ENCODE measurements around the gene IL1RAPL1. TPM values are rescaled to one million over a fixed set of nuclear protein-coding genes. Genes with fewer than 3 reads are reported as not detected.

The IL1RAPL1 gene
- total RNA-seq, 1 donor from 2014 or later = not detected

DNA sequence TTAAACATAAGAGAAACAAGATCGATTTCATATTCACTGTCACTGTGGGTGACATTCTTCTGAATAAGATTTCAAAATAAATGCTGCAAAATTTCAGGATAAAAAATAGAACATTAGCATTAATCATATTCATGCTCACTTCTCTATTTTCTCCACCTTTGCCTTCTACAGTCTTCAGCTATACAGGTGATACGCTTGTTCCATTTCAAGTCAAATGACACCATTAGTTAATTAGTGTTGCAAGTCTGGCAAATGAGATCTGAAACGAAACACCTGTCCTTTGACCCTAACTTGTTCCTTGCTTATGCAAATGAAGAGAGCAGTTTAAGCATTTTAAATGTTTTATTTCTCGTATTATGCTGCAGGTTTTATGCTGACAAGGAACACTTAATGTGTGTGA is 960.6 kb downstream of the IL1RAPL1 start:
- DNase-seq (ENCODE audit: low spot score in 2 of 2) = no peak
- H3K27me3 ChIP-seq = no peaks in the 10 kb centered on the region
- H3K36me3 ChIP-seq = no peaks in the 10 kb centered on the region
- H3K4me1 ChIP-seq = no peaks in the 10 kb centered on the region
- no peak overlapping the region for H3K27ac ChIP-seq
- H3K4me3 ChIP-seq = no peak overlapping the region
- no peak for TF ChIP-seq CTCF (IDR thresholded peaks at IDR 0.05)
- intact Hi-C loops (cut with DNase I) = no loop called here
- H3K9me3 ChIP-seq = no peaks in the 10 kb centered on the region

DNA sequence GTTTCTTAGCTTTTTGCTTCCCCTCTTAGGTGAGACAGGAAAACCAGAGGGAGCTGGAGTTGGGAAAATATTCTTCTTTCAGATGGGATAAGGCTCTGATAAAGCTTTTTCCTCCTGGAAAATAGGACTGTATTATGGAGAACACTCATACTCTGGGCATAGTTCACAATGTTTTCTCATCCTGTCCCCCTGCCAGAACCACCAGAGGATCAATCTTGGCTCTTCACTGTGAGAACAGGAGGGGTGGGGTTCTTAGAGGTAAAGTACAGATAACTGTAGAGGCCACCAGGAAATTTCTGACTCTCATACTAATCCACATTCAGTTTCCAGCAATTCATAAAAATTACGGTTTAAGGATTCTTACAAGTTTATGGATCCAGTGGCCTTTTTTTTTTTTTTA is 966.3 kb downstream of the IL1RAPL1 start:
- H3K4me3 ChIP-seq = no peak overlapping the region
- intact Hi-C loops (cut with DNase I) = no loop called here
- H3K4me1 ChIP-seq = no peaks in the 10 kb centered on the region
- DNase-seq (ENCODE audit: low spot score in 2 of 2) = no peak
- TF ChIP-seq CTCF (IDR thresholded peaks at IDR 0.05) = no peak
- H3K9me3 ChIP-seq = no peaks in the 10 kb centered on the region
- no peaks in the 10 kb centered on the region for H3K36me3 ChIP-seq
- H3K27ac ChIP-seq = no peak overlapping the region
- no peaks in the 10 kb centered on the region for H3K27me3 ChIP-seq

GRCh38 chrX:29555465-29556091 is 968.3 kb downstream of the IL1RAPL1 start:
- no peak for TF ChIP-seq CTCF (IDR thresholded peaks at IDR 0.05)
- H3K4me1 ChIP-seq = no peaks in the 10 kb centered on the region
- DNase-seq (ENCODE audit: low spot score in 2 of 2) = no peak
- H3K4me3 ChIP-seq = no peak overlapping the region
- H3K27me3 ChIP-seq = no peaks in the 10 kb centered on the region
- H3K27ac ChIP-seq = no peak overlapping the region
- no peaks in the 10 kb centered on the region for H3K36me3 ChIP-seq
- intact Hi-C loops (cut with DNase I) = no loop called here
- H3K9me3 ChIP-seq = no peaks in the 10 kb centered on the region

GRCh38 chrX:29560065-29560464 is 972.8 kb downstream of the IL1RAPL1 start:
- TF ChIP-seq CTCF (IDR thresholded peaks at IDR 0.05) = no peak
- Histone ChIP-seq H3K36me3 (no peaks in the 10 kb centered on the region), H3K27me3 (no peaks in the 10 kb centered on the region)

DNA sequence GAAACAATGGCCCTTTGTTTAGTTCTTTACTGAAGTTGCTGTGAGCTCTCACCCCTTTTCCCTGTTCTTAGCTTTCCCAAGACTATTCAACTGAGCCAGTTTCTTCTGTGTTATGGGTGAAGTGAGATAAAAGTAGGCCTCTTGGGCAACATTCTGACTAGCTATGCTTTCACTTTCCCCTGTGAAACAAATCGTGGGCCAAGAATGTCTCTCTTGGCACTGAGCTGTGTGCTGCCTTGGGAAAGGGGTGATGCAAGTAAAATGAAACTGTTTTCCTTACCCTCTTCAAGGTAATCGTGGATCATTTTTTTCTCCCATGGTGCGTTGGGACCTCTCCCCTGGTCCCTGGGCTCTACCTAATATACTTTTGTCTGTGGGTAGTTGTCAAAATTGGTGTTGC is 974.2 kb downstream of the IL1RAPL1 start:
- Histone ChIP-seq H3K4me1 (no peaks in the 10 kb centered on the region), H3K4me3 (no peak overlapping the region), H3K9me3 (no peaks in the 10 kb centered on the region), H3K27ac (no peak overlapping the region), H3K36me3 (no peaks in the 10 kb centered on the region), H3K27me3 (no peaks in the 10 kb centered on the region)
- no peak for TF ChIP-seq CTCF (IDR thresholded peaks at IDR 0.05)
- intact Hi-C loops (cut with DNase I) = no loop called here
- no peak for DNase-seq (ENCODE audit: low spot score in 2 of 2)

More at GRCh38 chrX:29560065-29560464, 972.8 kb downstream of the IL1RAPL1 start:
- intact Hi-C loops (cut with DNase I) = no loop called here
- Histone ChIP-seq H3K27ac (no peak overlapping the region), H3K4me3 (no peak overlapping the region), H3K9me3 (no peaks in the 10 kb centered on the region), H3K4me1 (no peaks in the 10 kb centered on the region)
- DNase-seq (ENCODE audit: low spot score in 2 of 2) = no peak

DNA sequence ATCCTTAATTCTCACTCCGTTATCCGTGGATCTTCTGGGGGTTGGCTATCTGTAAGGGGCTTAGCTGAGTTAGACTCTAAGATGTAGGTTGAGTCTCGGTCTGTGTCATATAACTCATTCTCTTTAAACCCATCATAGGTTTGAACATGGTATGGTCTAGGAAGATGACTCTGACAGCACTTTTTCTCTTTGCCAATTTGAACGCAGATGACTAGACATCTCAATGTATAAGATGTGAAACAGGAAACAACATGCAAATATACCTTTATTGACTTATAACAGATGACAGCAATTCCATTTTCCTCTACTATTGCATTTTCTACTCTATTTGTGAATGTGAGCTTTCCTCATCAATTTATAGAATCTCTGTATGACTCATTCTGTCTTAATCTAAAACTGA is 993.3 kb downstream of the IL1RAPL1 start:
- H3K27ac ChIP-seq = no peak overlapping the region
- H3K36me3 ChIP-seq = no peaks in the 10 kb centered on the region
- H3K9me3 ChIP-seq = no peaks in the 10 kb centered on the region
- DNase-seq (ENCODE audit: low spot score in 2 of 2) = no peak
- intact Hi-C loops (cut with DNase I) = no loop called here
- H3K4me3 ChIP-seq = no peak overlapping the region
- no peaks in the 10 kb centered on the region for H3K4me1 ChIP-seq
- no peak for TF ChIP-seq CTCF (IDR thresholded peaks at IDR 0.05)
- H3K27me3 ChIP-seq = no peaks in the 10 kb centered on the region
